Tibial nerve (tissue), 4 donors: ENCODE measurements around the gene AGXT. TPM values are rescaled to one million over a fixed set of nuclear protein-coding genes. Genes with fewer than 3 reads are reported as not detected.

Experiments used
- DNase-seq, 2 donors: peaks; one replicate each; pipeline ENCODE4 v3.0.0-alpha.2; 2019; ENCODE audit warnings: low spot score in 2 of 2
- H3K27ac ChIP-seq, 4 donors: fragments of 200-600 bp; sonication (generic) in 3 of 4; one replicate each; pipeline ENCODE4 v1.5.1; 2017 to 2019; ENCODE audit warnings: mild to moderate bottlenecking in 1 of 4
- H3K27me3 ChIP-seq, 2 donors: fragments of 200-600 bp; sonication (generic) in 1 of 2; one replicate each; pipeline versions ENCODE4 v1.5.1 to v1.6.0; 2017 to 2019
- H3K36me3 ChIP-seq, 3 donors: fragments of 200-600 bp; sonication (generic); one replicate each; pipeline ENCODE4 v1.5.1; 2018 to 2019
- H3K4me1 ChIP-seq, 4 donors: fragments of 200-600 bp; sonication (generic) in 3 of 4; one replicate each; pipeline ENCODE4 v1.5.1; 2017 to 2019
- H3K4me3 ChIP-seq, 4 donors: fragments of 200-600 bp; sonication (generic) in 3 of 4; one replicate each; pipeline ENCODE4 v1.5.1; 2017 to 2019; ENCODE audit warnings: mild to moderate bottlenecking in 1 of 4, moderate library complexity in 1 of 4
- H3K9me3 ChIP-seq, 4 donors: fragments of 200-600 bp; sonication (generic) in 3 of 4; one replicate each; pipeline ENCODE4 v1.5.1; 2017 to 2019
- EP300 ChIP-seq, 2 donors: sonication (generic); formaldehyde crosslinking; IDR thresholded peaks; one replicate each; pipeline ENCODE4 v1.6.1; 2017; ENCODE audit warnings: antibody characterized with exemption in 2 of 2, mild to moderate bottlenecking in 1 of 2
- POLR2A ChIP-seq, 2 donors: fragments of 450-650 bp; IDR thresholded peaks; one replicate each; pipeline ENCODE4 v1.6.1; 2017; ENCODE audit warnings: antibody characterized with exemption in 2 of 2, mild to moderate bottlenecking in 2 of 2, moderate library complexity in 2 of 2
- WGBS, 2 donors: methylation state at CpG; one replicate each; pipeline ENCODE4 v1.1.5; 2018; 5-methylcytosine and 5-hydroxymethylcytosine counted together
- total RNA-seq, 4 donors: library from RNA; depleted of rRNA; stranded (reverse); fragments of >200 nt; gene quantifications; one replicate each; pipeline ENCODE4 v1.1.0, GENCODE V29; 2016
- TF ChIP-seq, protein P1 (sequence below), 5 experiments: fragments of 200-600 bp in 3 of 5; fragments of 450-650 bp in 2 of 5; sonication (generic) in 3 of 5; IDR thresholded peaks; one replicate each; pipeline ENCODE4 v1.5.1; 2016 to 2019; ENCODE audit warnings: antibody characterized with exemption in 5 of 5, mild to moderate bottlenecking in 3 of 5, moderate library complexity in 2 of 5

The AGXT gene
- total RNA-seq, 4 donors from 2014 or later: 0.30 TPM; not detected in 3

DNA sequence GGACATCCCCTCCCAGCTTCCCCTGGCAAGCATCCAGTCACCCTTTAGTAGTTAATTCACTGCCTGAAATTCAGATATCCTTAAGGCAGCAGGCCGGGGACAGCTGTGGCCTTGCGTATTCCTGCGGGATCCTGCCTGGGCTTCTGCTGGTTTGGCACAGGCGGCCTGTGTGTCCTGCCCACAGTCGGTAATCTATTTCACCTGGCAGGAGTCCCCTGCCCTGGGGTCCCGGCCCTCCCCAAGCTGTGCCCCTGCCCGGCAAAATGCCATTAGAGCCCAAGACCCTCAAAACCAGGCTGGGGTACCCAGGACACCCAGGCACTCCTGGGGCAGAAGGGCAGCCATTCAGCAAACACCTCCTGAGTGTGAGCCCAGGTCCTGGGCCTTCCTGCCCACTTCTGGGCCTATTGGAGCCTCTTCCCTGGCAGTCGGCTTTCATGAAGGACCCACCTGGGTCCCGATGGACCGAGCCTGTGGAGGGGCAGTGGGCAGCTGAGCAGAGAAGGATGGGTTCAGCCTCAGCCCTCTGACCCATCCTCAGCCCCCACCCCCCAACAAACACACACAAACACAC is 49.1 kb downstream of the AGXT start:
- 85 to 95% methylated on average over 9 to 10 of the region's 10 CpGs for WGBS, 2 donors
- Histone ChIP-seq H3K36me3 (no peaks in the 10 kb centered on the region), H3K4me3 (no peak overlapping the region), H3K27me3 (no peaks in the 10 kb centered on the region), H3K4me1 (peaks cover 0 to 75% (median 35%) of the 10 kb centered on the region in 4 donors), H3K9me3 (no peaks in the 10 kb centered on the region), H3K27ac (peak overlapping the region in 3 of 4 donors; percentile 24 to 83 (median 82))
- TF ChIP-seq POLR2A (IDR thresholded peaks at IDR 0.05): no peak
- TF ChIP-seq, protein P1, sequence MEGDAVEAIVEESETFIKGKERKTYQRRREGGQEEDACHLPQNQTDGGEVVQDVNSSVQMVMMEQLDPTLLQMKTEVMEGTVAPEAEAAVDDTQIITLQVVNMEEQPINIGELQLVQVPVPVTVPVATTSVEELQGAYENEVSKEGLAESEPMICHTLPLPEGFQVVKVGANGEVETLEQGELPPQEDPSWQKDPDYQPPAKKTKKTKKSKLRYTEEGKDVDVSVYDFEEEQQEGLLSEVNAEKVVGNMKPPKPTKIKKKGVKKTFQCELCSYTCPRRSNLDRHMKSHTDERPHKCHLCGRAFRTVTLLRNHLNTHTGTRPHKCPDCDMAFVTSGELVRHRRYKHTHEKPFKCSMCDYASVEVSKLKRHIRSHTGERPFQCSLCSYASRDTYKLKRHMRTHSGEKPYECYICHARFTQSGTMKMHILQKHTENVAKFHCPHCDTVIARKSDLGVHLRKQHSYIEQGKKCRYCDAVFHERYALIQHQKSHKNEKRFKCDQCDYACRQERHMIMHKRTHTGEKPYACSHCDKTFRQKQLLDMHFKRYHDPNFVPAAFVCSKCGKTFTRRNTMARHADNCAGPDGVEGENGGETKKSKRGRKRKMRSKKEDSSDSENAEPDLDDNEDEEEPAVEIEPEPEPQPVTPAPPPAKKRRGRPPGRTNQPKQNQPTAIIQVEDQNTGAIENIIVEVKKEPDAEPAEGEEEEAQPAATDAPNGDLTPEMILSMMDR (IDR thresholded peaks at IDR 0.05): no peak
- no peak for TF ChIP-seq EP300 (IDR thresholded peaks at IDR 0.05)
- peak in 1 of 2 donors; percentile 12 for DNase-seq

DNA sequence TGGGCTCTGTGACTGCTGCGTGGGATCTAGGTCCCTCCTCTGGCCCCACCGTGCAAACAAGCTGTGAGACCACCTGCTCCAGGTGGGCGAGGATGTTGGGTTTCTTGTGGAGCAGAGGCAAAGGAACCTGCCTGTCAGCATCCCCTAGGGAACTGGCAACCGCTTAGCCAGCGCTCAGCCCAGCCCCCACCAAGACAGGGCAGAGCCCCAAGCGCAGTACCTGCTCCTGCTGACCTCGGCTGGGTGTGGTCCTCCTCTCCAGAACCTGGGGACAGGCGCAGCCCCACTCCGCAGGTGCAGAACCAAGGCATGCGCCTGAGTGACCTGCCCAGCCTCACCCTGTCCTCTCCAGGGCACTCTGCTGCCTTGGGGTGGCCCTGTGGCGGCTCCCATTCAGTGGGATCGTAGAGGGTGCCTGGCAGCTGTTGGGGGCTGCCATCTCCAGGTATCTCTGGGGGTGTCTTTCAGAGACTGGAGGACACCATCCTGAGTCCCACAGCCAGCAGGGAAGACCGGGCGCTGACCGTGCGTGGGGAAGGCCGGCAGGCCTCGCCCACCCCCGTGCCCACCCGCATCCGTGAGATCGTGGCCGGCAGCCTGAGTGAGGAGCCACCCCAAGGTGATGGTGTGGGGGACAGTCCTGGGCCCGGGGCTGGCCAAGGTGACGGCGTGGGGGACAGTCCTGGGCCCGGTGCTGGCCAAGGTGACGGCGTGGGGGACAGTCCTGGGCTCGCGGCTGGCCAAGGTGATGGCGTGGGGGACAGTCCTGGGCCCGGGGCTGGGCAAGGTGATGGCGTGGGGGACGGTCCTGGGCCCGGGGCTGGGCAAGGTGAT is 49.9 kb downstream of the AGXT start:
- H3K4me1 ChIP-seq: peaks cover 0 to 68% (median 35%) of the 10 kb centered on the region in 4 donors
- no peaks in the 10 kb centered on the region for H3K36me3 ChIP-seq
- no peak overlapping the region for H3K4me3 ChIP-seq
- peak in 1 of 2 donors; percentile 10 for DNase-seq
- H3K27ac ChIP-seq: peak overlapping the region in 1 of 4 donors; percentile 82
- H3K9me3 ChIP-seq: no peaks in the 10 kb centered on the region
- 90% methylated on average over 29 to 30 of the region's 36 CpGs for WGBS, 2 donors
- no peaks in the 10 kb centered on the region for H3K27me3 ChIP-seq
- TF ChIP-seq EP300 (IDR thresholded peaks at IDR 0.05) (no peak), POLR2A (IDR thresholded peaks at IDR 0.05) (no peak)

DNA sequence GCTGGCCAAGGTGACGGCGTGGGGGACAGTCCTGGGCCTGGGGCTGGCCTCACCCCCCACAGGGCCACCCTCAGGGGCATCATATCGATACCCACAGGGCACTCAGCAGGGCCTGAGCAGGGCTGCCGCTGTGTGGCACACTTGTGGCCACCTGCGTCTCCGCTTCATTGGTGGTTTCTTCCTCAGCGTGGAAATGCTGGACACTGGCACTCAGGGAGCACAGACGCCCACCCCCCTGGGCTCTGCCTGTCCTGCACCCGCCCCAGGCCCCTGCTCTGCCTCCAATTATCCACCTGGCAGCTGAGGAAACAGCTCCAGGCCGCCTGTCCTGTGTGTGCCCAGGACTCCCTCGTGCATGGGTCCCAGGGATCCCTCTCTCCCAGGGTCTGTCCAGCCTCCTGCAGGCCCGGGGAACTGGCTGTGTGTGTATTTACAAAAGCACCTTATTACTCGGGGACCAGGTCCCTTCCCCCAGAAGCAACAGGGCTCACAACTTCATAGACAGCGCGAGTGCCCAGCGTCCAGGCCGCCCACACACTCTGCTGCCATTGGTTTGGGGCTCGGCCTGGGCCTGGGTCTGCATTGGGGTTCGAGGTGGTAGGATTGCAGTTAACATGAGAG is 50.6 kb downstream of the AGXT start:
- Histone ChIP-seq H3K4me1 (peaks cover 0 to 60% (median 27%) of the 10 kb centered on the region in 4 donors), H3K9me3 (no peaks in the 10 kb centered on the region), H3K27me3 (no peaks in the 10 kb centered on the region), H3K4me3 (no peak overlapping the region), H3K27ac (peak overlapping the region in 1 of 4 donors; percentile 78), H3K36me3 (no peaks in the 10 kb centered on the region)
- 79 to 83% methylated on average over 17 to 19 of the region's 19 CpGs for WGBS, 2 donors
- DNase-seq: peak in 1 of 2 donors; percentile 10
- TF ChIP-seq EP300 (IDR thresholded peaks at IDR 0.05): no peak
- no peak for TF ChIP-seq POLR2A (IDR thresholded peaks at IDR 0.05)

DNA sequence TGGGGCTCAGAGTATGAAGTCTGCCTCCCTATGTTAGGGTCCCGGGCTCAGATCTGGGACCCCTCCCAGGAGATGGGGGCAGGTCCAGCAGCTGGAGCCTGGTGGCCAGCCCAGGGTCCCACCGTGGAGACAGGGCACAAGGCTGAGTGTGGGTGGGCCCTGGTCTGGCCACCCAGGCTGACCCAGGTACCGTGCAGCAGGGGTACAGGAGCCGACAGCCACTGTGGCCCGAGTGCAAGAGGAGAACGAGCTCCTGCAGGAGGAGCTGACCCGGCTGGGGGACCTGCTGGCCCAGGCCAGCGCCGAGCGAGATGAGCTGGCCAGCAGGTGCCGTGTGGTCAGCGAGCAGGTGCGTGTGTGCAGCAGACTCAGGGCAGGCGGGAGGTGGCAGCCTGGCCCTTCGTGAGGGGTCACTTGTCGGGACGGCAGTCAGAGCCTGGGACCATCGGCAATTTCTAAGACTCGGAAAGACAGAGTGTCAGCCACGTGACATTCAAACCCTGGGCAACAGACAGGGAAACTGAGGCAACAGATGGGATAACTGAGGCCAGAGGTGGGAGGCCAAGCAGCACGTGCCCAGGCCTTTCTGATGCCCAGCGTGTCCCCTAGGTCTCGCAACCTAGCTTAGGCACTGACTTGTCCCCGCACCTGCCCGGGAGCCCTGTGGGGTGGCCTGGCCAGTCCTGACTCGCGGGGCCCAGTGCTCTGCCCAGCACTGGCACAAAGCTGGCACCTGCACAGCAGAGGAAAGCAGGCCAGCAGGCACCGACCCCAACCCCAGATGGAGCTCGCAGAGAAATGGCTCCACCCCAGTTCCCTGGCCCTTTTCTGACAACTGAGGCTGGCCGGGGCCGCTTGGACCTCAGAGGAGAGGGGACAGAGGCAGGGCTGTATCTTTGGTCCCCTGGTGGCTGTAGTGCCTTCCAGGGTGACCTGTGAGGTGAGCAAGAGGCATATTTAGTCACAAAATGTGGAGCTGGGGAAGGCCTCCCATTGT is 51.5 kb downstream of the AGXT start:
- H3K27ac ChIP-seq: peak overlapping the region in 2 of 4 donors; percentile 40 to 78
- H3K36me3 ChIP-seq: no peaks in the 10 kb centered on the region

DNA sequence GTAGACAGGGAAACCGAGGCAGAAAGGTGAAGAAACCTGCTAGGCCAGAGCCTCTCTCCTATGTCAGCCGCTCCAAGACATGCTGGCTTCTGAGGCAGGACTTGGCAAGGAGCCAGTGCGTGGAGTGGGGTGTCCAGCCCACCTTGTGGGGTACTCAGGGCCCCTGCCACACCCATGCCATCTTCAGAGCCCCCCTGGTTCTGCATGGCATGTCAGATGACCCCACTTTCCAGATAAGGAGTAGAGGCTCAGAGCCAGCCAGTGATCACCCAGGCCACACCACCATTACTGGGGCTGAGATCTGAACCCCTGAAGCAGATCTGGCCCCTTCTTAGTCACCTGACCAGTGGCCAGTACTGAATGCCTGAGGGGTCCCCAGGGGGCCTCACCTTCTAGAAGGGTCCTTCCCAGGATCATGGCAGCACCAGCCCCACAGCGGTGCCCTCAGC is 52.2 kb downstream of the AGXT start:
- Histone ChIP-seq H3K27ac (peak overlapping the region in 3 of 4 donors; percentile 40 to 78 (median 71)), H3K4me1 (peaks cover 0 to 45% (median 15%) of the 10 kb centered on the region in 4 donors), H3K27me3 (no peaks in the 10 kb centered on the region), H3K4me3 (no peak overlapping the region), H3K9me3 (no peaks in the 10 kb centered on the region), H3K36me3 (no peaks in the 10 kb centered on the region)
- no peak for TF ChIP-seq EP300 (IDR thresholded peaks at IDR 0.05)
- TF ChIP-seq, protein P1 (IDR thresholded peaks at IDR 0.05): no peak
- 83% methylated on average over 4 of the region's 4 CpGs for WGBS, 2 donors
- peak in 1 of 2 donors; percentile 11 for DNase-seq

More for the DNA sequence above, 51.5 kb downstream of the AGXT start:
- Histone ChIP-seq H3K4me1 (peaks cover 0 to 52% (median 20%) of the 10 kb centered on the region in 4 donors), H3K27me3 (no peaks in the 10 kb centered on the region), H3K9me3 (no peaks in the 10 kb centered on the region), H3K4me3 (no peak overlapping the region)
- peak in 1 of 2 donors; percentile 11 for DNase-seq
- 79 to 81% methylated on average over 26 to 31 of the region's 31 CpGs for WGBS, 2 donors
- TF ChIP-seq, protein P1 (IDR thresholded peaks at IDR 0.05): no peak
- TF ChIP-seq POLR2A (IDR thresholded peaks at IDR 0.05) (no peak), EP300 (IDR thresholded peaks at IDR 0.05) (no peak)
